Measurements from ENCODE around the gene KCNH6.

KCNH6 gene

DNA sequence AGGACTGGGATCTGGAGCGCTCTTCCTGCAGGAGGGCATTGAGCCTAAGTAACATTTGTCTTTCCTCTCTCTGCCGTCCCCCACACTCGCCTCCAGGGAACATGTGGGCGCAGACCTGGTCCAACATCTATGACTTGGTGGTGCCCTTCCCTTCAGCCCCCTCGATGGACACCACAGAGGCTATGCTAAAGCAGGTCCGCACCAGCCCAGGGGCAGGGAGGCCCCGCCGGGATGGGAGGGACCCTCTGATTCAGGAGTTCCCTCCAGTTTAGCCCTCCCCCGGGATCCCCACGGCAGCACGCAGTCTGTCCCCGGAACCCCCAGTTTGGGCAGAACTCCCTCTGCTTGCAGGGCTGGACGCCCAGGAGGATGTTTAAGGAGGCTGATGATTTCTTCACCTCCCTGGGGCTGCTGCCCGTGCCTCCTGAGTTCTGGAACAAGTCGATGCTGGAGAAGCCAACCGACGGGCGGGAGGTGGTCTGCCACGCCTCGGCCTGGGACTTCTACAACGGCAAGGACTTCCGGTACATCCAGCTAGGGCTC, 32.2 kb upstream of the KCNH6 start:
- ATAC-seq, result no peak
- TF ChIP-seq ZC3H10 (CRISPR knock-in tag; IDR thresholded peaks at IDR 0.05) (no peak), ZNF70 (CRISPR knock-in tag; IDR thresholded peaks at IDR 0.05) (no peak), ISL1 (CRISPR knock-in tag; IDR thresholded peaks at IDR 0.05) (no peak), ZNF8 (CRISPR knock-in tag; IDR thresholded peaks at IDR 0.05) (no peak), SNAI2 (CRISPR knock-in tag; IDR thresholded peaks at IDR 0.05) (no peak)
- TF ChIP-seq, protein P1, sequence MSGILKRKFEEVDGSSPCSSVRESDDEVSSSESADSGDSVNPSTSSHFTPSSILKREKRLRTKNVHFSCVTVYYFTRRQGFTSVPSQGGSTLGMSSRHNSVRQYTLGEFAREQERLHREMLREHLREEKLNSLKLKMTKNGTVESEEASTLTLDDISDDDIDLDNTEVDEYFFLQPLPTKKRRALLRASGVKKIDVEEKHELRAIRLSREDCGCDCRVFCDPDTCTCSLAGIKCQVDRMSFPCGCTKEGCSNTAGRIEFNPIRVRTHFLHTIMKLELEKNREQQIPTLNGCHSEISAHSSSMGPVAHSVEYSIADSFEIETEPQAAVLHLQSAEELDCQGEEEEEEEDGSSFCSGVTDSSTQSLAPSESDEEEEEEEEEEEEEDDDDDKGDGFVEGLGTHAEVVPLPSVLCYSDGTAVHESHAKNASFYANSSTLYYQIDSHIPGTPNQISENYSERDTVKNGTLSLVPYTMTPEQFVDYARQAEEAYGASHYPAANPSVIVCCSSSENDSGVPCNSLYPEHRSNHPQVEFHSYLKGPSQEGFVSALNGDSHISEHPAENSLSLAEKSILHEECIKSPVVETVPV (CRISPR knock-in tag; IDR thresholded peaks at IDR 0.05), result no peak
- TF ChIP-seq, protein P2, sequence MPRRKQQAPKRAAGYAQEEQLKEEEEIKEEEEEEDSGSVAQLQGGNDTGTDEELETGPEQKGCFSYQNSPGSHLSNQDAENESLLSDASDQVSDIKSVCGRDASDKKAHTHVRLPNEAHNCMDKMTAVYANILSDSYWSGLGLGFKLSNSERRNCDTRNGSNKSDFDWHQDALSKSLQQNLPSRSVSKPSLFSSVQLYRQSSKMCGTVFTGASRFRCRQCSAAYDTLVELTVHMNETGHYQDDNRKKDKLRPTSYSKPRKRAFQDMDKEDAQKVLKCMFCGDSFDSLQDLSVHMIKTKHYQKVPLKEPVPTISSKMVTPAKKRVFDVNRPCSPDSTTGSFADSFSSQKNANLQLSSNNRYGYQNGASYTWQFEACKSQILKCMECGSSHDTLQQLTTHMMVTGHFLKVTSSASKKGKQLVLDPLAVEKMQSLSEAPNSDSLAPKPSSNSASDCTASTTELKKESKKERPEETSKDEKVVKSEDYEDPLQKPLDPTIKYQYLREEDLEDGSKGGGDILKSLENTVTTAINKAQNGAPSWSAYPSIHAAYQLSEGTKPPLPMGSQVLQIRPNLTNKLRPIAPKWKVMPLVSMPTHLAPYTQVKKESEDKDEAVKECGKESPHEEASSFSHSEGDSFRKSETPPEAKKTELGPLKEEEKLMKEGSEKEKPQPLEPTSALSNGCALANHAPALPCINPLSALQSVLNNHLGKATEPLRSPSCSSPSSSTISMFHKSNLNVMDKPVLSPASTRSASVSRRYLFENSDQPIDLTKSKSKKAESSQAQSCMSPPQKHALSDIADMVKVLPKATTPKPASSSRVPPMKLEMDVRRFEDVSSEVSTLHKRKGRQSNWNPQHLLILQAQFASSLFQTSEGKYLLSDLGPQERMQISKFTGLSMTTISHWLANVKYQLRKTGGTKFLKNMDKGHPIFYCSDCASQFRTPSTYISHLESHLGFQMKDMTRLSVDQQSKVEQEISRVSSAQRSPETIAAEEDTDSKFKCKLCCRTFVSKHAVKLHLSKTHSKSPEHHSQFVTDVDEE (CRISPR knock-in tag; IDR thresholded peaks at IDR 0.05), result no peak

DNA sequence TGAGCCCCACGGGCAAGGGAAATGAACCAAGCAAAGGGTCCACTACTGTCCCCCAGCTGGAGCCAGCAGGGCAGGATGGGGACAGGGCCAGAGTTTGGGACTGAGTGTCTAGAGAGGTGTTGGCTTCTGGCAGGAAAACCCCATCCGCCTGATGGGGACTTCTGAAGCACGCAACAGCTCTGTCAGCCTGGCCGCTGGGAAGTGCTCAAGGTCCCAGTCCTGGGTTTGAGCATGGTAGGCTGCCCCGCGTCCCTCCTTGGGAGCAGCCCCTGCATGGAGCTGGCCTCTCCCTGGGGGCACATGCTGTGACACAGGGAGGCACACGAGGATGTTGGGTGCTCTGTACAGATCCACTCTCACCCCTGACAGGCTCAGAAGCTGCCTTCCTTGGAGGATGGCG, 31.7 kb upstream of the KCNH6 start:
- TF ChIP-seq, protein P3, sequence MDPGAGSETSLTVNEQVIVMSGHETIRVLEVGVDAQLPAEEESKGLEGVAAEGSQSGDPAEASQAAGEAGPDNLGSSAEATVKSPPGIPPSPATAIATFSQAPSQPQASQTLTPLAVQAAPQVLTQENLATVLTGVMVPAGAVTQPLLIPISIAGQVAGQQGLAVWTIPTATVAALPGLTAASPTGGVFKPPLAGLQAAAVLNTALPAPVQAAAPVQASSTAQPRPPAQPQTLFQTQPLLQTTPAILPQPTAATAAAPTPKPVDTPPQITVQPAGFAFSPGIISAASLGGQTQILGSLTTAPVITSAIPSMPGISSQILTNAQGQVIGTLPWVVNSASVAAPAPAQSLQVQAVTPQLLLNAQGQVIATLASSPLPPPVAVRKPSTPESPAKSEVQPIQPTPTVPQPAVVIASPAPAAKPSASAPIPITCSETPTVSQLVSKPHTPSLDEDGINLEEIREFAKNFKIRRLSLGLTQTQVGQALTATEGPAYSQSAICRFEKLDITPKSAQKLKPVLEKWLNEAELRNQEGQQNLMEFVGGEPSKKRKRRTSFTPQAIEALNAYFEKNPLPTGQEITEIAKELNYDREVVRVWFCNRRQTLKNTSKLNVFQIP (CRISPR knock-in tag; IDR thresholded peaks at IDR 0.05; ENCODE audit: borderline replicate concordance, low read depth), result no peak
- TF ChIP-seq, protein P4, sequence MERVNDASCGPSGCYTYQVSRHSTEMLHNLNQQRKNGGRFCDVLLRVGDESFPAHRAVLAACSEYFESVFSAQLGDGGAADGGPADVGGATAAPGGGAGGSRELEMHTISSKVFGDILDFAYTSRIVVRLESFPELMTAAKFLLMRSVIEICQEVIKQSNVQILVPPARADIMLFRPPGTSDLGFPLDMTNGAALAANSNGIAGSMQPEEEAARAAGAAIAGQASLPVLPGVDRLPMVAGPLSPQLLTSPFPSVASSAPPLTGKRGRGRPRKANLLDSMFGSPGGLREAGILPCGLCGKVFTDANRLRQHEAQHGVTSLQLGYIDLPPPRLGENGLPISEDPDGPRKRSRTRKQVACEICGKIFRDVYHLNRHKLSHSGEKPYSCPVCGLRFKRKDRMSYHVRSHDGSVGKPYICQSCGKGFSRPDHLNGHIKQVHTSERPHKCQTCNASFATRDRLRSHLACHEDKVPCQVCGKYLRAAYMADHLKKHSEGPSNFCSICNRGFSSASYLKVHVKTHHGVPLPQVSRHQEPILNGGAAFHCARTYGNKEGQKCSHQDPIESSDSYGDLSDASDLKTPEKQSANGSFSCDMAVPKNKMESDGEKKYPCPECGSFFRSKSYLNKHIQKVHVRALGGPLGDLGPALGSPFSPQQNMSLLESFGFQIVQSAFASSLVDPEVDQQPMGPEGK (CRISPR knock-in tag; IDR thresholded peaks at IDR 0.05; ENCODE audit: borderline replicate concordance), result no peak
- no peak for TF ChIP-seq ZNF565 (CRISPR knock-in tag; conservative IDR thresholded peaks at IDR 0.05; ENCODE audit: low read depth)
- ATAC-seq, result no peak

DNA sequence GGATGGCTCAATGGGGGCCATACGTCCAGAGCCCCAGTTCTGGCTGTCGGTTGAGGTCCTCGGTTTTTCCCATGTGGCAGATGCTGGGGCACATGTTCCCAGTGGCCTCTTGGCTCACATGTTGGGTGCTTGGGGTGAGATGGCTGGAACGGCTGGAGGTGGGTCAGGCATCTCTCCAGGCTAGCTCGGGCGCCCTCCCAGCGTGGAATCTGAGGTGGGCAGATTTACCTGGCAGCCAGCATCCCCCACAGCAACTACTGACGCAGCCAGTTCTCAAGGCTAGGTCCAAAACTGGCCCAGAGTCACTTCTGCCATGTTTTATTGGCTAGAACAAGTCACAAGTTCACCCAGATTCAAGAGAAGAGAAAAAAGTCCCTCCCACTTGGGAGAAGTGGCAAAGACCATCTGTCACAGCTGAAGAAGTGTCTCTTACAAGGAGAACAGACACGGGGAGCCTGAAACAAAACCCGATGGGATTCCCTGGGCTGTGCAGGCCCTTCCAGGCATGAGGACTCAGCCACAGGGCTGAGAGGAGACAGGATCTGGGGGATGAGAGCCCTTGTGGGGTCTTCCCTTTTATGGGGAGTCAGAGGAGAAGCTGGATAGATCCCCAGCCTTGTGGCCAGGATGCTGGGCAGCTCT, 31.1 kb upstream of the KCNH6 start:
- ATAC-seq, result no peak
- TF ChIP-seq TCF4 (CRISPR knock-in tag; IDR thresholded peaks at IDR 0.05; ENCODE audit: borderline replicate concordance) (no peak), TOX (CRISPR knock-in tag; IDR thresholded peaks at IDR 0.05; ENCODE audit: borderline replicate concordance) (no peak), ZFP30 (CRISPR knock-in tag; IDR thresholded peaks at IDR 0.05) (no peak), ZNF565 (CRISPR knock-in tag; conservative IDR thresholded peaks at IDR 0.05; ENCODE audit: low read depth) (no peak), CSDC2 (CRISPR knock-in tag; IDR thresholded peaks at IDR 0.05) (no peak), ARNTL (CRISPR knock-in tag; IDR thresholded peaks at IDR 0.05; ENCODE audit: borderline replicate concordance, low read depth) (no peak), ZC3H10 (CRISPR knock-in tag; IDR thresholded peaks at IDR 0.05) (no peak), ESRRG (CRISPR knock-in tag; IDR thresholded peaks at IDR 0.05) (no peak), ZNF8 (CRISPR knock-in tag; IDR thresholded peaks at IDR 0.05) (no peak), OSR1 (CRISPR knock-in tag; IDR thresholded peaks at IDR 0.05) (no peak), ISL1 (CRISPR knock-in tag; IDR thresholded peaks at IDR 0.05) (no peak), BACH2 (CRISPR knock-in tag; IDR thresholded peaks at IDR 0.05; ENCODE audit: borderline replicate concordance) (no peak), RARB (CRISPR knock-in tag; IDR thresholded peaks at IDR 0.05) (no peak)
- TF ChIP-seq, protein P4 (CRISPR knock-in tag; IDR thresholded peaks at IDR 0.05; ENCODE audit: borderline replicate concordance), result no peak
- TF ChIP-seq, protein P3 (CRISPR knock-in tag; IDR thresholded peaks at IDR 0.05; ENCODE audit: borderline replicate concordance, low read depth), result no peak
- TF ChIP-seq, protein P2 (CRISPR knock-in tag; IDR thresholded peaks at IDR 0.05), result no peak
- TF ChIP-seq, protein P5, sequence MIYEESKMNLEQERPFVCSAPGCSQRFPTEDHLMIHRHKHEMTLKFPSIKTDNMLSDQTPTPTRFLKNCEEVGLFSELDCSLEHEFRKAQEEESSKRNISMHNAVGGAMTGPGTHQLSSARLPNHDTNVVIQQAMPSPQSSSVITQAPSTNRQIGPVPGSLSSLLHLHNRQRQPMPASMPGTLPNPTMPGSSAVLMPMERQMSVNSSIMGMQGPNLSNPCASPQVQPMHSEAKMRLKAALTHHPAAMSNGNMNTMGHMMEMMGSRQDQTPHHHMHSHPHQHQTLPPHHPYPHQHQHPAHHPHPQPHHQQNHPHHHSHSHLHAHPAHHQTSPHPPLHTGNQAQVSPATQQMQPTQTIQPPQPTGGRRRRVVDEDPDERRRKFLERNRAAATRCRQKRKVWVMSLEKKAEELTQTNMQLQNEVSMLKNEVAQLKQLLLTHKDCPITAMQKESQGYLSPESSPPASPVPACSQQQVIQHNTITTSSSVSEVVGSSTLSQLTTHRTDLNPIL (CRISPR knock-in tag; IDR thresholded peaks at IDR 0.05; ENCODE audit: low read depth), result no peak

All from SK-N-SH treated with all-trans-retinoic acid at 6 μM for 48 hours (cell line).